ENCODE measurements around the gene ADAM23.

ADAM23 gene

DNA sequence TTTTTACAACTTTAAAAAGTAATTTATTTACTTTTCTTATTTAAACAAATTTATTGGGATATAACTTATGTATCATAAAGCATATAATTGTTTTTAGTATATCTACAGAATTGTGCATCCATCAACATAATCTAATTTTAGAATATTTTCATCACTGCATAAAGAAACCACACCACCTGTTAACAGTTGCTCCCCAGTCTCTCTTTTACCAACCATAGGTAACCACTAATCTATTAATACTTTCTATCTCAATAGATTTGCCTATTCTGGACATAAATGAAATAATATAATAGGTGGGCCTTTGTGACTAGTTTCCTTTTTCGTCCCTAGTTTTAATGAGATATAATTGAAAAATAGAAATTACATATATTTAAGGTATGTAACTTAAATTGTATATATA, 90.6 kb downstream of the ADAM23 start:
- no peak for DNase-seq (ENCODE audit: low read depth)
- no peak overlapping the region for H3K4me3 ChIP-seq (ENCODE audit: low read depth, low read length)
- no peak for TF ChIP-seq CTCF (conservative IDR thresholded peaks at IDR 0.05; ENCODE audit: low read depth, low read length)

DNA sequence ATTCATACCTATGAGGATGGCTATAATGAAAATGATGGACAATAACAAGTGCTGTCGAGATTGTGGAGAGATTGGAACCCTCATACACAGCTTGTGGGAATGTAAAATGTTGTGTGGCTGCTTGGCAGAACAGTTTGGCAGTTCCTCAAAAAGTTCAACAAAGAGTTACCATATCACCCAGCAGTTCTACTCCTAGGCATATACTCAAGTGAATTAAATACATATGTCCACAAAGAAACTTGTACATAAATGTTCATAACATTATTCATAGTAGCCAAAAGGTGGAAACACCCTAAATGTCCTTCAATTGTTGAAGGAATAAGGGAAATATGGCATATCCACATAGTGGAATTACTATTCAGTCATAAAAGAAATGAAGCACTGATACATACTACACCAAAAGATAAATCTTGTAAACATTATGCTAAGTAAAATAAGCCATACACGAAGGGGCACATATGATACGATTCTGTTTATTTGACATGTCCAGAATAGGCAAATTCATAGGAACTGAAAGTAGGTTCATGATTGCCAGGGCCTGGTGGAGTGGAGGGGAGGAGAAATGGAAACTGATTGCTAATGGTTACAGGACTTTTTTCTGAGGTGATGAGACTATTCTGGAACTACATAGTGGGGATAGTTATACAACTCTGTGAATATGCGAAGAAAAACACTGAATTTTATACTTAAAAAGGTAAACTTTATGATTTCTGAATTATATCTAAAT, 92.1 kb downstream of the ADAM23 start:
- no peak for DNase-seq (ENCODE audit: low read depth)
- no peak for TF ChIP-seq CTCF (conservative IDR thresholded peaks at IDR 0.05; ENCODE audit: low read depth, low read length)
- H3K4me3 ChIP-seq (ENCODE audit: low read depth, low read length), result no peak overlapping the region

GRCh38 chr2:206540757-206541156, 97.4 kb downstream of the ADAM23 start:
- H3K4me3 ChIP-seq (ENCODE audit: low read depth, low read length), result no peak overlapping the region
- TF ChIP-seq CTCF (conservative IDR thresholded peaks at IDR 0.05; ENCODE audit: low read depth, low read length), result no peak
- no peak for DNase-seq (ENCODE audit: low read depth)

- no peak for TF ChIP-seq CTCF (conservative IDR thresholded peaks at IDR 0.05; ENCODE audit: low read depth, low read length)
- no peak for DNase-seq (ENCODE audit: low read depth)
- no peak overlapping the region for H3K4me3 ChIP-seq (ENCODE audit: low read depth, low read length)
These were observed 99.7 kb downstream of the ADAM23 start for GRCh38 chr2:206543073-206543472.

- no peak overlapping the region for H3K4me3 ChIP-seq (ENCODE audit: low read depth, low read length)
- DNase-seq (ENCODE audit: low read depth), result no peak
- no peak for TF ChIP-seq CTCF (conservative IDR thresholded peaks at IDR 0.05; ENCODE audit: low read depth, low read length)
These were observed 105.1 kb downstream of the ADAM23 start for GRCh38 chr2:206548383-206548782.

DNA sequence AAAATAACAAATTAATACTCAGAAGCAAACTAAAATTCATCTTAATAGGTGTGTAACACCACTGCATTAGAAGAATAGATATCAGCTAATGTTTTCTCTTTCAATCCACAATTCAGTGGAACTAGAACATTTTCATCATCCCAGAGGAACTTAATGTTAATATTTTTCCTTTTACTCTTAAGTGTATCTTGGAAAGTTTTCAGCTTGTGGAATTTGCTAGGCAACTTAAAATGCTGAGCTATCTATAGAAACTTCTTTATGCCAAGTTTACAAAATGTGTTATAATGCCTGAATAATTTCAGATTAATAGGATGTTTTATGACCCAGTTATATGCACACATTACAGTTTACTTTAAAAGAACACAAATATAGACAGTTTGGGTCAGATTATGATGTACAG, 112.4 kb downstream of the ADAM23 start:
- no peak overlapping the region for H3K4me3 ChIP-seq (ENCODE audit: low read depth, low read length)
- TF ChIP-seq CTCF (conservative IDR thresholded peaks at IDR 0.05; ENCODE audit: low read depth, low read length), result no peak
- peak; percentile 20 for DNase-seq (ENCODE audit: low read depth)

DNA sequence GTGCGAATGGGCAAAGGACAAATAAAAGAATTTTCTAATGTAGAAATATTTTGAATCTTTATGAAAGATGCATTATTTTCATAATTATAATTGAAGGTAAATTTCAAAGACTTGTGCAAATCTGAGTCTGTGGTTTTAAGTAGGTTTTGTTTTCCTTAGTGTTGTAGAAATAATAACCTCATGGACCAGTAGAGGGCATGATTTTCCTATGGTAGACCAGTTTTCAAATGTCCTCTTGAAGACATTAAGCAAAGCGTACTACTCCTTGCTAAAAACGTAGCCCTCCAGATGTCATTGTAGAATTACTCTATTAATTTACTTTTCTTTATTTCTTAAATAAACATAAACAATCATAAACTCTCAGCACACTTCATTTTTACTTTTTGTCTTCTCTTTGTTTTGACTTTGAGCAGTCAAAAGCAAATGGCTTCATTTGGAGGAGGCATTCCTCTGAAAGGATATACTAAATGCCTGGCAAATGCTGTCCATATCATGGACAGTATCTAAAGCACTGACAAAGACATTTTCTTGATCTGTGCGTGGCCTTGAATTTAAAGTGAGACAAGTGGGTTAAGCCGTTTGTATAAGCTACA, 113.1 kb downstream of the ADAM23 start:
- no peak overlapping the region for H3K4me3 ChIP-seq (ENCODE audit: low read depth, low read length)
- TF ChIP-seq CTCF (conservative IDR thresholded peaks at IDR 0.05; ENCODE audit: low read depth, low read length), result peak; percentile 64
- peak; percentile 81 for DNase-seq (ENCODE audit: low read depth)
